Liver (tissue), 9 donors: Measurements from ENCODE around the gene TMEM254. TPM values are rescaled to one million over a fixed set of nuclear protein-coding genes. Genes with fewer than 3 reads are reported as not detected.

ENCODE experiments used
- DNase-seq: peaks from one replicate; pipeline ENCODE4 v3.0.0-alpha.2; 2017; ENCODE audit warnings: low spot score
- H3K27ac ChIP-seq, 2 donors: one replicate each; pipeline ENCODE4 v1.7.0; 2013; ENCODE audit warnings: inconsistent platforms in 2 of 2, low read length in 2 of 2, control low read depth in 1 of 2, low read depth in 1 of 2, mild to moderate bottlenecking in 1 of 2
- H3K27me3 ChIP-seq, 4 donors: one replicate each; pipeline versions ENCODE4 v1.6.1 to v1.7.0; 2013; ENCODE audit warnings: low read length in 3 of 4, inconsistent platforms in 1 of 4, mild to moderate bottlenecking in 1 of 4, moderate library complexity in 1 of 4; ENCODE audit not compliant: control insufficient read depth in 4 of 4, insufficient read depth in 4 of 4
- H3K36me3 ChIP-seq, 4 donors: one replicate each; pipeline versions ENCODE4 v1.6.1 to v1.7.0; 2013; ENCODE audit warnings: low read length in 3 of 4, mild to moderate bottlenecking in 3 of 4, low read depth in 1 of 4, moderate library complexity in 1 of 4; ENCODE audit not compliant: control insufficient read depth in 4 of 4, insufficient read depth in 3 of 4
- H3K4me1 ChIP-seq, 4 donors: one replicate each; pipeline versions ENCODE4 v1.6.1 to v1.7.0; 2013; ENCODE audit warnings: low read length in 3 of 4, mild to moderate bottlenecking in 3 of 4, moderate library complexity in 1 of 4; ENCODE audit not compliant: control insufficient read depth in 4 of 4, insufficient read depth in 4 of 4
- H3K4me3 ChIP-seq, 3 donors: one replicate each; pipeline versions ENCODE4 v1.6.1 to v1.7.0; 2013; ENCODE audit warnings: low read length in 3 of 3, control low read depth in 1 of 3, low read depth in 1 of 3, mild to moderate bottlenecking in 1 of 3
- H3K9ac ChIP-seq, 2 donors: one replicate each; pipeline ENCODE4 v1.7.0; 2013; ENCODE audit warnings: low read length in 2 of 2, mild to moderate bottlenecking in 2 of 2, moderate library complexity in 2 of 2, control low read depth in 1 of 2, low read depth in 1 of 2
- H3K9me3 ChIP-seq, 4 donors: one replicate each; pipeline versions ENCODE4 v1.6.1 to v1.7.0; 2013; ENCODE audit warnings: low read length in 3 of 4; ENCODE audit not compliant: control insufficient read depth in 4 of 4
- ATF3 ChIP-seq: IDR thresholded peaks from 2 replicates; pipeline ENCODE4 v1.6.1; 2016; ENCODE audit warnings: antibody characterized with exemption
- EGR1 ChIP-seq, 2 donors: IDR thresholded peaks; 2 replicates each; pipeline ENCODE4 v1.6.1; 2016 to 2018; ENCODE audit warnings: antibody characterized with exemption in 2 of 2, low read depth in 2 of 2
- FOXA1 ChIP-seq: IDR thresholded peaks from 2 replicates; pipeline ENCODE4 v1.6.1; 2016; ENCODE audit warnings: antibody characterized with exemption
- FOXA2 ChIP-seq: IDR thresholded peaks from 2 replicates; pipeline ENCODE4 v1.6.1; 2016; ENCODE audit warnings: antibody characterized with exemption
- GABPA ChIP-seq, 2 donors: IDR thresholded peaks in 1 of 2; conservative IDR thresholded peaks in 1 of 2; 2 replicates each; pipeline ENCODE4 v1.6.1; 2016; ENCODE audit warnings: antibody characterized with exemption in 2 of 2, mild to moderate bottlenecking in 1 of 2, moderate library complexity in 1 of 2
- HNF4A ChIP-seq, 2 donors: conservative IDR thresholded peaks; 2 replicates each; pipeline ENCODE4 v1.6.1; 2016; ENCODE audit warnings: antibody characterized with exemption in 2 of 2, mild to moderate bottlenecking in 2 of 2
- HNF4G ChIP-seq: IDR thresholded peaks from 2 replicates; pipeline ENCODE4 v1.6.1; 2016; ENCODE audit warnings: antibody characterized with exemption
- JUND ChIP-seq, 2 donors: IDR thresholded peaks; 2 replicates each; pipeline ENCODE4 v1.6.1; 2016; ENCODE audit warnings: antibody characterized with exemption in 2 of 2
- MAX ChIP-seq: IDR thresholded peaks from 2 replicates; pipeline ENCODE4 v1.6.1; 2016; ENCODE audit warnings: antibody characterized with exemption
- NR2F2 ChIP-seq: IDR thresholded peaks from 2 replicates; pipeline ENCODE4 v1.6.1; 2016; ENCODE audit warnings: antibody characterized with exemption
- RAD21 ChIP-seq, 2 donors: IDR thresholded peaks; 2 replicates each; pipeline ENCODE4 v1.6.1; 2016; ENCODE audit warnings: antibody characterized with exemption in 2 of 2, mild to moderate bottlenecking in 2 of 2
- REST ChIP-seq: IDR thresholded peaks from 2 replicates; pipeline ENCODE4 v1.6.1; 2016; ENCODE audit warnings: antibody characterized with exemption, mild to moderate bottlenecking
- RXRA ChIP-seq, 2 donors: IDR thresholded peaks; 2 replicates each; pipeline ENCODE4 v1.6.1; 2017 to 2018; ENCODE audit warnings: antibody characterized with exemption in 2 of 2, mild to moderate bottlenecking in 1 of 2
- SP1 ChIP-seq: IDR thresholded peaks from 2 replicates; pipeline ENCODE4 v1.6.1; 2018; ENCODE audit warnings: antibody characterized with exemption, mild to moderate bottlenecking
- TAF1 ChIP-seq: conservative IDR thresholded peaks from 2 replicates; pipeline ENCODE4 v1.6.1; 2016; ENCODE audit warnings: antibody characterized with exemption, mild to moderate bottlenecking
- YY1 ChIP-seq: IDR thresholded peaks from 2 replicates; pipeline ENCODE4 v1.6.1; 2016; ENCODE audit warnings: antibody characterized with exemption, mild to moderate bottlenecking
- WGBS: extraction: QIAGEN DNeasy Blood & Tissue Kit; methylation state at CpG from one replicate; pipeline ENCODE4 v1.1.7; 2013; 5-methylcytosine and 5-hydroxymethylcytosine counted together
- polyA plus RNA-seq, 2 donors: library from polyadenylated mRNA; stranded (reverse) in 1 of 2; unstranded in 1 of 2; fragments of 200-250 nt in 1 of 2; fragments of >200 nt in 1 of 2; fragmentation: Nextera tagmentation in 1 of 2; extraction: Ambion mirVana in 1 of 2; gene quantifications; one replicate each; pipeline versions ENCODE4 v1.2.1 to v1.2.3, GENCODE V29; 2013 to 2015
- total RNA-seq, 2 donors: library from RNA; depleted of rRNA; stranded (reverse); fragments of >200 nt; gene quantifications; one replicate each; pipeline ENCODE4 v1.2.3, GENCODE V29; 2014
- TF ChIP-seq, protein P1 (sequence below): fragments of 150-350 bp; IDR thresholded peaks from 2 replicates; pipeline ENCODE4 v1.5.1; 2017; ENCODE audit warnings: improper control_type of control experiment, low read depth, low read length; ENCODE audit not compliant: missing input control
- TF ChIP-seq, protein P2 (sequence below): IDR thresholded peaks from 2 replicates; pipeline ENCODE4 v1.6.1; 2016; ENCODE audit warnings: antibody characterized with exemption
- donor health status: healthy.
- donor health status: healthy.
- donor health status: healthy.
- donor health status: healthy.
- donor health status: healthy.

The TMEM254 gene
- total and polyA plus RNA-seq, 4 donors = 10.0 to 33.2 (median 20.7) TPM

GRCh38 chr10:80122746-80123145 lies 44.3 kb downstream of the TMEM254 start:
- WGBS = 79% methylated on average over 2 of the region's 2 CpGs
- no peak for DNase-seq
- no peaks in the 10 kb centered on the region for H3K27me3 ChIP-seq
- H3K36me3 ChIP-seq = no peaks in the 10 kb centered on the region
- H3K9ac ChIP-seq = no peak overlapping the region
- H3K9me3 ChIP-seq = no peaks in the 10 kb centered on the region
- TF ChIP-seq GABPA (IDR thresholded peaks at IDR 0.05 in 1 of 2, conservative IDR thresholded peaks at IDR 0.05 in 1 of 2) (no peak), MAX (no peak), FOXA1 (no peak), JUND (IDR thresholded peaks at IDR 0.05) (no peak), RAD21 (IDR thresholded peaks at IDR 0.05) (no peak), ATF3 (no peak), RXRA (IDR thresholded peaks at IDR 0.05) (no peak), HNF4G (no peak), FOXA2 (no peak), REST (no peak), HNF4A (conservative IDR thresholded peaks at IDR 0.05) (no peak), SP1 (no peak), EGR1 (IDR thresholded peaks at IDR 0.05; ENCODE audit: low read depth in 2 of 2) (no peak), NR2F2 (no peak), TAF1 (no peak)
- TF ChIP-seq, protein P1, sequence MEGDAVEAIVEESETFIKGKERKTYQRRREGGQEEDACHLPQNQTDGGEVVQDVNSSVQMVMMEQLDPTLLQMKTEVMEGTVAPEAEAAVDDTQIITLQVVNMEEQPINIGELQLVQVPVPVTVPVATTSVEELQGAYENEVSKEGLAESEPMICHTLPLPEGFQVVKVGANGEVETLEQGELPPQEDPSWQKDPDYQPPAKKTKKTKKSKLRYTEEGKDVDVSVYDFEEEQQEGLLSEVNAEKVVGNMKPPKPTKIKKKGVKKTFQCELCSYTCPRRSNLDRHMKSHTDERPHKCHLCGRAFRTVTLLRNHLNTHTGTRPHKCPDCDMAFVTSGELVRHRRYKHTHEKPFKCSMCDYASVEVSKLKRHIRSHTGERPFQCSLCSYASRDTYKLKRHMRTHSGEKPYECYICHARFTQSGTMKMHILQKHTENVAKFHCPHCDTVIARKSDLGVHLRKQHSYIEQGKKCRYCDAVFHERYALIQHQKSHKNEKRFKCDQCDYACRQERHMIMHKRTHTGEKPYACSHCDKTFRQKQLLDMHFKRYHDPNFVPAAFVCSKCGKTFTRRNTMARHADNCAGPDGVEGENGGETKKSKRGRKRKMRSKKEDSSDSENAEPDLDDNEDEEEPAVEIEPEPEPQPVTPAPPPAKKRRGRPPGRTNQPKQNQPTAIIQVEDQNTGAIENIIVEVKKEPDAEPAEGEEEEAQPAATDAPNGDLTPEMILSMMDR = no peak
- TF ChIP-seq, protein P2, sequence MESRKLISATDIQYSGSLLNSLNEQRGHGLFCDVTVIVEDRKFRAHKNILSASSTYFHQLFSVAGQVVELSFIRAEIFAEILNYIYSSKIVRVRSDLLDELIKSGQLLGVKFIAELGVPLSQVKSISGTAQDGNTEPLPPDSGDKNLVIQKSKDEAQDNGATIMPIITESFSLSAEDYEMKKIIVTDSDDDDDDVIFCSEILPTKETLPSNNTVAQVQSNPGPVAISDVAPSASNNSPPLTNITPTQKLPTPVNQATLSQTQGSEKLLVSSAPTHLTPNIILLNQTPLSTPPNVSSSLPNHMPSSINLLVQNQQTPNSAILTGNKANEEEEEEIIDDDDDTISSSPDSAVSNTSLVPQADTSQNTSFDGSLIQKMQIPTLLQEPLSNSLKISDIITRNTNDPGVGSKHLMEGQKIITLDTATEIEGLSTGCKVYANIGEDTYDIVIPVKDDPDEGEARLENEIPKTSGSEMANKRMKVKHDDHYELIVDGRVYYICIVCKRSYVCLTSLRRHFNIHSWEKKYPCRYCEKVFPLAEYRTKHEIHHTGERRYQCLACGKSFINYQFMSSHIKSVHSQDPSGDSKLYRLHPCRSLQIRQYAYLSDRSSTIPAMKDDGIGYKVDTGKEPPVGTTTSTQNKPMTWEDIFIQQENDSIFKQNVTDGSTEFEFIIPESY = no peak
- no peak overlapping the region for H3K4me3 ChIP-seq
- H3K4me1 ChIP-seq = no peaks in the 10 kb centered on the region
- H3K27ac ChIP-seq = no peak overlapping the region

- Histone ChIP-seq H3K36me3 (no peaks in the 10 kb centered on the region), H3K27me3 (peaks cover 0 to 4% (median 0%) of the 10 kb centered on the region in 4 donors)
- 73% methylated on average over 4 of the region's 4 CpGs for WGBS
- TF ChIP-seq GABPA (IDR thresholded peaks at IDR 0.05 in 1 of 2, conservative IDR thresholded peaks at IDR 0.05 in 1 of 2) (no peak), TAF1 (no peak), FOXA1 (no peak), REST (no peak), MAX (no peak), YY1 (no peak), HNF4A (conservative IDR thresholded peaks at IDR 0.05) (no peak), RAD21 (IDR thresholded peaks at IDR 0.05) (no peak), EGR1 (IDR thresholded peaks at IDR 0.05; ENCODE audit: low read depth in 2 of 2) (no peak), RXRA (IDR thresholded peaks at IDR 0.05) (no peak)
- TF ChIP-seq, protein P1 = no peak
These were observed 48.4 kb downstream of the TMEM254 start for GRCh38 chr10:80126876-80127275.

More at GRCh38 chr10:80126876-80127275, 48.4 kb downstream of the TMEM254 start:
- H3K4me3 ChIP-seq = no peak overlapping the region
- H3K27ac ChIP-seq = no peak overlapping the region
- no peaks in the 10 kb centered on the region for H3K9me3 ChIP-seq
- H3K9ac ChIP-seq = no peak overlapping the region
- no peaks in the 10 kb centered on the region for H3K4me1 ChIP-seq
- no peak for DNase-seq
